Immature natural killer cell (primary cell): Measurements from ENCODE around the gene FBXO8. TPM values are rescaled to one million over a fixed set of nuclear protein-coding genes. Genes with fewer than 3 reads are reported as not detected.

Experiments used
- DNase-seq, 3 donors: peaks; one replicate each; pipeline ENCODE4 v3.0.0; 2022; ENCODE audit warnings: mixed read lengths in 1 of 3
- H3K27ac Mint-ChIP-seq, 6 donors: one replicate each; pipeline ENCODE4 v1.8.0; 2020; ENCODE audit warnings: mixed read lengths in 6 of 6, mild to moderate bottlenecking in 5 of 6, inconsistent platforms in 4 of 6, moderate library complexity in 3 of 6
- H3K27me3 Mint-ChIP-seq, 3 donors: one replicate each; pipeline ENCODE4 v1.8.0; 2020 to 2021; ENCODE audit warnings: low read depth in 3 of 3, mild to moderate bottlenecking in 3 of 3, mixed read lengths in 3 of 3, moderate library complexity in 3 of 3, inconsistent platforms in 1 of 3
- H3K36me3 Mint-ChIP-seq, 3 donors: one replicate each; pipeline ENCODE4 v1.8.0; 2020; ENCODE audit warnings: mixed read lengths in 3 of 3, inconsistent platforms in 2 of 3, mild to moderate bottlenecking in 2 of 3
- H3K4me1 Mint-ChIP-seq, 2 donors: one replicate each; pipeline ENCODE4 v1.8.0; 2020; ENCODE audit warnings: inconsistent platforms in 2 of 2, mild to moderate bottlenecking in 2 of 2, mixed read lengths in 2 of 2, moderate library complexity in 1 of 2
- H3K4me3 Mint-ChIP-seq, 5 donors: one replicate each; pipeline ENCODE4 v1.8.0; 2020; ENCODE audit warnings: mild to moderate bottlenecking in 5 of 5, mixed read lengths in 5 of 5, inconsistent platforms in 3 of 5, moderate library complexity in 3 of 5
- H3K9me3 Mint-ChIP-seq, 6 donors: one replicate each; pipeline ENCODE4 v1.8.0; 2020; ENCODE audit warnings: mild to moderate bottlenecking in 6 of 6, mixed read lengths in 6 of 6, inconsistent platforms in 4 of 6, moderate library complexity in 3 of 6
- polyA plus RNA-seq, 3 donors: library from polyadenylated mRNA; unstranded; fragments of 300-500 nt; fragmentation: Illumina TruSeq; gene quantifications; one replicate each; pipeline ENCODE4 v1.2.3, GENCODE V29; 2021

Gene FBXO8
- polyA plus RNA-seq, 3 donors from 2014 or later, result 8.3 to 28.1 (median 10.3) TPM

DNA sequence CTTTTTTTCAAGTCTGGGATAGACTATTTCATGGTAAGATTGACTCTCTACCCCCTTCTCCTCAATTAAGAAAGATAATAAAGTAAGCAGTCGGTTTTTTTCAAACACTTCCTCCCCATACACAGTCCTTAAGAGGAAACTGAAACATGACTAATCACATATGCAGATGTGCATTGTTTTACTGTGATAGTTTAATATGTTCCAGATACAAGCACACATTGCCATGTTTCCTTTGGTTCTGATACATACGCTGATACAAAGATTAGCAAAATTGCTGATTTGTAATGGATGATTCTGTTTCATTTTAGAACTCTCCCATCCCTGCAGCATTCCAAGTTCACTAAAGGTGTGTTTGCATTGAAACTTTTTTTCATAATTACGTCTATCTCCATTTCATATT lies 76.1 kb downstream of the FBXO8 start:
- H3K27ac Mint-ChIP-seq, result no peak overlapping the region
- no peak overlapping the region for H3K4me3 Mint-ChIP-seq
- H3K36me3 Mint-ChIP-seq, result no peaks in the 10 kb centered on the region
- H3K27me3 Mint-ChIP-seq, result peaks cover 9 to 21% (median 17%) of the 10 kb centered on the region in 3 donors
- H3K4me1 Mint-ChIP-seq, result peaks cover 5 to 11% of the 10 kb centered on the region in 2 donors
- DNase-seq, result no peak
- peaks cover 0 to 10% (median 0%) of the 10 kb centered on the region in 6 donors for H3K9me3 Mint-ChIP-seq

- H3K27me3 Mint-ChIP-seq, result peaks cover 2 to 8% (median 3%) of the 10 kb centered on the region in 3 donors
- H3K4me3 Mint-ChIP-seq, result no peak overlapping the region
- no peaks in the 10 kb centered on the region for H3K4me1 Mint-ChIP-seq
- no peak overlapping the region for H3K27ac Mint-ChIP-seq
- no peaks in the 10 kb centered on the region for H3K36me3 Mint-ChIP-seq
- H3K9me3 Mint-ChIP-seq, result peaks cover 0 to 3% (median 0%) of the 10 kb centered on the region in 6 donors
- DNase-seq, result no peak
These were observed 79.2 kb downstream of the FBXO8 start for GRCh38 chr4:174204164-174204831.

GRCh38 chr4:174201871-174202270 lies 81.6 kb downstream of the FBXO8 start:
- Mint-ChIP-seq H3K4me1 (no peaks in the 10 kb centered on the region), H3K9me3 (peaks cover 0 to 3% (median 0%) of the 10 kb centered on the region in 6 donors), H3K4me3 (no peak overlapping the region), H3K27me3 (peaks cover 2 to 12% (median 3%) of the 10 kb centered on the region in 3 donors), H3K27ac (no peak overlapping the region), H3K36me3 (no peaks in the 10 kb centered on the region)
- no peak for DNase-seq

- Mint-ChIP-seq H3K4me1 (no peaks in the 10 kb centered on the region), H3K27me3 (peaks cover 2 to 16% (median 5%) of the 10 kb centered on the region in 3 donors), H3K9me3 (peaks cover 0 to 11% (median 0%) of the 10 kb centered on the region in 6 donors), H3K36me3 (no peaks in the 10 kb centered on the region), H3K4me3 (no peak overlapping the region), H3K27ac (no peak overlapping the region)
- no peak for DNase-seq
These were observed 83.7 kb downstream of the FBXO8 start for GRCh38 chr4:174199735-174200134.

DNA sequence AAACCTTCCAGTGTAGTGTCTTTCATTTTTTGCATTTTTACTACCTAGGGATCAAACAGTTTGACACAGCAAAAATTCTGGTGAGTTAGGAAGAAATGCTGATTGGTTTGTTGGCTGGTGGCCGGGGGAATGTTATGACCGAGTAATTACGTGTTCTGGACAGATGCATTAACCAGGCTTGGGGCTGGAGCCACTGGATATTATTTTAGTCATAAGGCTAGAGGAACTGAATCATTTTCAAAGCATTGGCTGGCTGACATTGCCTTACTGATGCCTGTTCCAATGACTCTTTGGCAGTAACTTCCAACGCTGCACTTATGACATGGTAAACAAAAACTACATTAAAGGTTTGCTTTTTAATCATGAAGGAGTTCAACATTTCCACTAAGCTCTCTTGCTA lies 84.6 kb downstream of the FBXO8 start:
- H3K4me1 Mint-ChIP-seq, result no peaks in the 10 kb centered on the region
- no peak overlapping the region for H3K27ac Mint-ChIP-seq
- H3K4me3 Mint-ChIP-seq, result no peak overlapping the region

DNA sequence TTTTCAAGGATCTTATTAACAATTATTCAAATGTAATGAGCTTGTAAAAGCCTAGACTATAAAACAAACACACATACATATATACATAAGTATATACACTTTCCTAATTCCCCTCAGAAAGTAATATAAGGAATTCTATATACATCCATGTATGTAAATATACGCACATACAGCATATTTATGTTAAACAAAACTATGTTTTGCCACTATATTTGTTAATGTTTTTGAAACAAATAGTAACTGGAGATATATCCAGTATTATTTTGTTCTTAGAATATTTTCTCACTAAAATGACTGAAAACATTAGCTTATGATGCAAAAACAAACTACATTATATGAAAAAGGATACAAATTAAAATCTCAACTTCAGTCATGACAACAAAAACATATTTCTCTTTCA lies 85.1 kb downstream of the FBXO8 start:
- no peak overlapping the region for H3K27ac Mint-ChIP-seq
- no peaks in the 10 kb centered on the region for H3K4me1 Mint-ChIP-seq
- H3K4me3 Mint-ChIP-seq, result no peak overlapping the region
- DNase-seq, result no peak
- peaks cover 0 to 9% (median 0%) of the 10 kb centered on the region in 6 donors for H3K9me3 Mint-ChIP-seq
- H3K36me3 Mint-ChIP-seq, result no peaks in the 10 kb centered on the region
- H3K27me3 Mint-ChIP-seq, result peaks cover 2 to 11% (median 3%) of the 10 kb centered on the region in 3 donors

More for the DNA sequence above, 84.6 kb downstream of the FBXO8 start:
- Mint-ChIP-seq H3K9me3 (peaks cover 0 to 11% (median 0%) of the 10 kb centered on the region in 6 donors), H3K27me3 (peaks cover 2 to 11% (median 3%) of the 10 kb centered on the region in 3 donors), H3K36me3 (no peaks in the 10 kb centered on the region)
- DNase-seq, result no peak

DNA sequence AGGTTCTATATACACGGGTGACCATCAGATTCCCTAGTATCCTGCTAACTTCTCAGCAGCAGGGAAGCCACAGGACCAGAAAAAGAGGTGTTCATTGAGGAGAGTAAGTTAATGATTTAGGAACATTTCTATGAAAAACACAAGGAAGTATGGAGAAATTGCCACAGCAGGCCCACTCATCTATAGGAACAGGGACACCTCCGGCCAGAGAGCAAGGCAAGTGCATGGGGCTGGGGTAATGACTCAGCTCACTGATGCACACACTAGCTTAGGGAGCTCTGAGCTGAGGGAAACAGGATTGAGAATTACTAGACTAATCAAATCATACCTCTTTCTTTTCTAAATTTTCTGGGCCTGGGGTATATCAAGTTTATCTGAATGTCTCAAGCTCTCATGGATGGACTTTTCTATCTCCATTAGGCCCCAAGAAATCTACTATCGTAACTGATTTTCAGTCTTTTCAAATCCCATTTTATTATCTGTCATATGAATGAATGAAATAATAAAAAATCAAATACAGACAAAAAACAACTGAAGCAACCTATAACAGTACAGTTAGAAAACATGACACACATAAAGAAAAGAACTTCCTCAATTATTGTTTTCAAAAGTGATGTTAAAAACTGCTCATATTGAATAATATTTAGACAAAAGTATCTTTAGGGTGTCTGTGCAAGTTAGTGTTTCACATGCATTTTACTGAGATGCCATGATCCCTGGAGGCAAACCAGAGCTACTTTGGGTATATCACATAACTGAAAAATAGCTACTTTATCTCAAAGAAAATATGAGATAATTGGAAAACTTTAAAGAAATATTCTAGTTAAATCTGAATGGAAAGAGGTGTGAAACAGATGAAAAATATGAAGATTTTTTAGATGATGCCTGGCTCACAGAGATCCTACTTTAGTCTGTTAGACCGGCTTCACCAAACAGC lies 89.8 kb downstream of the FBXO8 start:
- DNase-seq, result no peak

DNA sequence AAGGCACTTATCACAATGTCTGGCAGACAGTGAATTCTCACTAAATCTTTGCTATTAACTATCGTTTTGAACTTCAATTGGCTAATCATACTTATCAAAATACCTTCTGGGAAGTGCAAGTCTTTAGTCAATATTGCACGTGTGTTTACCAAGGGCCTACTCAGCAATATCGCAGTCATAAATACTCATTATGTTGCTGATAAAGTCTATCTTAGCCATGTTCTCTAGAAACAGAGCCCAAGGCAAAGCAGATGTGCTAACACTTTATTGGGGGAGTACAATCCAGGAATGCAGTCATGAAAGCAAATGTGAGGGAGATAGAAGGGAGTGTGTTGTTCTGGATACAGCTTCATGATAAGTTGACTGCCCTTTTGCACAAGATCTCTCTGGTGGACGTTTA lies 90.5 kb downstream of the FBXO8 start:
- no peak overlapping the region for H3K27ac Mint-ChIP-seq
- H3K27me3 Mint-ChIP-seq, result peaks cover 4 to 8% (median 6%) of the 10 kb centered on the region in 3 donors
- no peaks in the 10 kb centered on the region for H3K4me1 Mint-ChIP-seq
- no peaks in the 10 kb centered on the region for H3K36me3 Mint-ChIP-seq
- no peak overlapping the region for H3K4me3 Mint-ChIP-seq
- peaks cover 0 to 9% (median under 1%) of the 10 kb centered on the region in 6 donors for H3K9me3 Mint-ChIP-seq
- DNase-seq, result no peak

More for the DNA sequence above, 89.8 kb downstream of the FBXO8 start:
- Mint-ChIP-seq H3K36me3 (no peaks in the 10 kb centered on the region), H3K9me3 (peaks cover 0 to 9% (median 0%) of the 10 kb centered on the region in 6 donors), H3K4me3 (no peak overlapping the region), H3K27me3 (peaks cover 4 to 10% (median 5%) of the 10 kb centered on the region in 3 donors), H3K27ac (no peak overlapping the region), H3K4me1 (no peaks in the 10 kb centered on the region)

DNA sequence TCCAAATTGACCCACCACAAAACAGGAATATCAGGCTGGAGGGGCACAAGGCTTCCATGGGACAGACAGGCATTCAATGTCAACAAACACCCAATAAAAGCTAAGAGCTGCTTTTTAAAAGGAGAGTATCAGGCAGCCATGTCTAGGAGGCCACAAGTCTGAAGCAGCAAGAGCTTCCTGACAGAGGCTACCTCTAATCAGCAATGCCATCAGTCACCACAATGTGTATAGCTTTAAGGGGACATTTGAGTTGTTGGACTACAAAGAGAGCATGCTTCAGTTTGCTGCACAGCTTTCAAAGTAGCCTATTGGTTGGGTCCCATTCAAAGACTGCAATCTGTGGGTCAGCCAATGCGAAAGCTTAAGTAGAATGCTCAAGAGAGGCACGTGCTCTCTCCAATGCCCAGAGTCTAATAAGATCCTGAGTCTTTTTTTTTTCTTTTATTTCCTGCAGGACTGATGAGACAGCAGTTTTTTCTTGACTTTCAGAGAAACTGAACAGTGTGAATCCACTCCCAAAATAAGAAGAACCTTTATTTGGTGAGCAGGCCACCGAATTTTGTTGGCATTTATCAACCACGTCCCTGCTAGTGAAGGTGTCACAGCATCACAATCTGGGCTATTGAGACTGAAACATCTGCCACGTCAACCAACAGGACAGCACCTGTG lies 92.5 kb downstream of the FBXO8 start:
- Mint-ChIP-seq H3K27me3 (peaks cover 4 to 8% (median 5%) of the 10 kb centered on the region in 3 donors), H3K9me3 (peaks cover 0 to 9% (median 1%) of the 10 kb centered on the region in 6 donors), H3K36me3 (no peaks in the 10 kb centered on the region), H3K4me3 (no peak overlapping the region), H3K27ac (no peak overlapping the region), H3K4me1 (no peaks in the 10 kb centered on the region)
- no peak for DNase-seq

DNA sequence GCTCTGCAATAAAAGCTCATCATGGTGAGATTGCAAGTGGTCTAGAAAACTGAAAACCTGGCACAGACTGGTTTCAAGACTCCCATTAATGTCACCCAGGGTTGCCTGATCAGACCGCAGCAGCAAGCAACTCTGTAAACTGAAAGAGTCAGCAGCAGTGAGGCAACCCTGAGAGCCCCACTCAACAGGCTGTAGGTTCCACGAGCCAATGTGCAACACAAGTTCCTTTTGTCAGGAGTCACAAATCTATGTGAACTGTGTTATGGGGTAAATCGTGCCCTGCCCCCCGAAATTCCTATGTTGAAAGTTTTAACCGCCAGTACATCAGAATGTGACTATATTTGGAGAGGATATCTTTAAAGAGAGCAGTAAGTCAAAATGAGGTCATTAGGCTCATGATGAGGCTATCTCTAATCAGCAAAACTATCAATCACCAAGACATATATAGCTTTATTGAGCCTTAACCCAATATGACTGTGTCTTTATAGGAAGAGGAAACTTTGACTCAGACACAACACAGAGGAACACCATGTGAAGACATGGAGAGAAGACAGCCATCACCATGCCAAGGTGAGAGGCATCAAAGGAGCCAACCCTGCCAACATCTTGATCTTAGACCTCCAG lies 94.0 kb downstream of the FBXO8 start:
- H3K9me3 Mint-ChIP-seq, result peaks cover 0 to 8% (median 2%) of the 10 kb centered on the region in 6 donors
- H3K4me3 Mint-ChIP-seq, result no peak overlapping the region
- H3K27ac Mint-ChIP-seq, result no peak overlapping the region
- H3K4me1 Mint-ChIP-seq, result no peaks in the 10 kb centered on the region
- H3K27me3 Mint-ChIP-seq, result peaks cover 2 to 6% (median 2%) of the 10 kb centered on the region in 3 donors
- no peaks in the 10 kb centered on the region for H3K36me3 Mint-ChIP-seq
- no peak for DNase-seq

Other genes with a start within 250 kb of the FBXO8 start
- 1 to 10 TPM; 3.8 to 6.2 (median 4.8) TPM for gene CEP44, start 244 bp upstream of the FBXO8 start, polyA plus RNA-seq
- gene HPGD, start 238.8 kb upstream of the FBXO8 start, polyA plus RNA-seq, result 1 to 10 TPM; 2.3 to 7.9 (median 5.6) TPM